Endothelial cell of umbilical vein (primary cell): ENCODE data around the gene TNS2. TPM values are rescaled to one million over a fixed set of nuclear protein-coding genes. Genes with fewer than 3 reads are reported as not detected.

ENCODE experiments used
- BruUV-seq: library from RNA; stranded (reverse); fragments of 400-500 nt; replicated peaks from 2 replicates; lab custom pipeline; 2021; lab: Mats Ljungman, UMichigan
- CTCF ChIA-PET: fragments of 300-600, 350-600 bp; sonication (Branson Sonifier 250); formaldehyde crosslinking; loops from one replicate; lab custom pipeline; 2021; ENCODE audit warnings: antibody characterized with exemption, inconsistent platforms; lab: Charles Lee
- POLR2A ChIA-PET: fragments of 300-600, 350-600 bp; sonication (Branson Sonifier 250); formaldehyde crosslinking; loops from one replicate; lab custom pipeline; 2021; ENCODE audit warnings: antibody characterized with exemption, inconsistent platforms; lab: Charles Lee
- DNase-seq: peaks from one replicate; pipeline ENCODE4 v3.0.0-alpha.2; 2011; ENCODE audit warnings: low read depth, low spot score
- FAIRE-seq: peaks from 2 replicates; lab custom pipeline; 2011; peaks lifted over from hg19 to GRCh38; lab: Jason Lieb, UNC
- H2AFZ ChIP-seq: 2 replicates; pipeline ENCODE4 v1.6.0; 2012; ENCODE audit warnings: low read depth, low read length, control low read depth, inconsistent platforms
- H3K27ac ChIP-seq: 2 replicates; pipeline ENCODE4 v1.5.1; 2011; ENCODE audit warnings: low read depth, mild to moderate bottlenecking, control low read depth, low read length, moderate library complexity; ENCODE audit not compliant: insufficient read depth
- H3K27me3 ChIP-seq, 2 experiments: 2 replicates each; pipeline versions ENCODE4 v1.6.0 to v1.6.1; 2011; ENCODE audit warnings: low read length in 2 of 2, mixed read lengths in 1 of 2; ENCODE audit not compliant: control insufficient read depth in 2 of 2, insufficient read depth in 2 of 2
- H3K36me3 ChIP-seq, 2 experiments: 2 replicates in 1 of 2; 3 replicates in 1 of 2; pipeline ENCODE4 v1.5.1; 2011; ENCODE audit warnings: low read length in 2 of 2, mild to moderate bottlenecking in 1 of 2, moderate library complexity in 1 of 2; ENCODE audit not compliant: control insufficient read depth in 2 of 2, insufficient read depth in 2 of 2; ENCODE audit errors: extremely low read depth in 1 of 2
- H3K4me1 ChIP-seq: 3 replicates; pipeline ENCODE4 v1.5.1; 2011; ENCODE audit warnings: mild to moderate bottlenecking, low read length; ENCODE audit not compliant: control insufficient read depth, insufficient read depth; ENCODE audit errors: extremely low read depth
- H3K4me2 ChIP-seq: 2 replicates; pipeline ENCODE4 v1.6.1; 2011; ENCODE audit warnings: low read length, control low read depth, mixed read lengths; ENCODE audit not compliant: insufficient read depth
- H3K4me3 ChIP-seq, 3 experiments: fragments of 200-600 bp in 1 of 3; sonication (generic), shearing (Covaris generic) in 1 of 3; replicated peaks in 1 of 3; 2 replicates each; pipeline ENCODE4 v1.5.1; 2011 to 2016; ENCODE audit warnings: control low read depth in 3 of 3, low read length in 3 of 3, mild to moderate bottlenecking in 2 of 3, inconsistent platforms in 1 of 3, low read depth in 1 of 3, moderate library complexity in 1 of 3; ENCODE audit not compliant: insufficient read depth in 1 of 3
- H3K79me2 ChIP-seq: 2 replicates; pipeline ENCODE4 v1.6.0; 2012; ENCODE audit warnings: low read length, inconsistent platforms; ENCODE audit not compliant: control insufficient read depth, insufficient read depth
- H3K9ac ChIP-seq: replicated peaks from 2 replicates; pipeline ENCODE3; 2011; ENCODE audit warnings: low read length, control low read depth; ENCODE audit not compliant: insufficient read depth; ENCODE audit errors: extremely low read depth
- H3K9me1 ChIP-seq: replicated peaks from 3 replicates; pipeline ENCODE4 v1.6.0; 2011; ENCODE audit warnings: mild to moderate bottlenecking, low read length; ENCODE audit not compliant: control insufficient read depth, insufficient read depth; ENCODE audit errors: extremely low read depth
- H3K9me3 ChIP-seq: replicated peaks from 2 replicates; pipeline ENCODE4 v1.5.1; 2012; ENCODE audit warnings: low read length, inconsistent platforms; ENCODE audit not compliant: control insufficient read depth, insufficient read depth
- H4K20me1 ChIP-seq: replicated peaks from 2 replicates; pipeline ENCODE3; 2011; ENCODE audit warnings: mild to moderate bottlenecking, low read length; ENCODE audit not compliant: control insufficient read depth, insufficient read depth; ENCODE audit errors: extremely low read depth
- CTCF ChIP-seq, 2 donors: IDR thresholded peaks; 1 replicate in 1 of 2; 2 replicates in 1 of 2; pipeline ENCODE4 v1.5.1; 2011; ENCODE audit warnings: low read length in 2 of 2, mild to moderate bottlenecking in 2 of 2, moderate library complexity in 2 of 2, control low read depth in 1 of 2, inconsistent platforms in 1 of 2, low read depth in 1 of 2; ENCODE audit not compliant: insufficient read depth in 1 of 2; ENCODE audit errors: extremely low read depth in 1 of 2
- EZH2 ChIP-seq: IDR thresholded peaks from 2 replicates; pipeline ENCODE4 v1.6.1; 2012; ENCODE audit warnings: borderline replicate concordance, low read depth, mild to moderate bottlenecking, moderate library complexity, low read length, inconsistent platforms; ENCODE audit not compliant: severe bottlenecking
- FOS ChIP-seq: IDR thresholded peaks from 2 replicates; pipeline ENCODE4 v1.6.1; 2011; ENCODE audit warnings: mild to moderate bottlenecking, low read length, moderate library complexity, borderline replicate concordance; ENCODE audit not compliant: insufficient read depth
- GATA2 ChIP-seq: IDR thresholded peaks from 2 replicates; pipeline ENCODE4 v1.7.0; 2011; ENCODE audit warnings: low read depth, mild to moderate bottlenecking, moderate library complexity, mixed read lengths, low read length; ENCODE audit not compliant: insufficient read length, insufficient read depth
- JUN ChIP-seq: IDR thresholded peaks from 2 replicates; pipeline ENCODE4 v1.6.1; 2011; ENCODE audit warnings: borderline replicate concordance, low read depth; ENCODE audit not compliant: insufficient read length, insufficient read depth
- MAX ChIP-seq: IDR thresholded peaks from 2 replicates; pipeline ENCODE4 v1.6.1; 2011; ENCODE audit not compliant: insufficient read depth, insufficient read length
- MYC ChIP-seq: IDR thresholded peaks from one replicate; pipeline ENCODE4 v1.6.1; 2011; ENCODE audit warnings: mild to moderate bottlenecking, low read depth, low read length
- POLR2A ChIP-seq: IDR thresholded peaks from 2 replicates; pipeline ENCODE4 v1.6.1; 2012; ENCODE audit warnings: low read depth, mild to moderate bottlenecking, control low read depth, low read length
- POLR2AphosphoS5 ChIP-seq: IDR thresholded peaks from 2 replicates; pipeline ENCODE4 v1.6.1; 2012; ENCODE audit warnings: low read depth, mild to moderate bottlenecking, control low read depth, low read length, moderate library complexity; ENCODE audit not compliant: insufficient read depth
- dilution Hi-C: fragments of 300-500 bp; cut with MboI; formaldehyde crosslinking; loops from one replicate; pipeline ENCODE4 v1.15.0; 2019; ENCODE audit warnings: low sequenced_read_pairs; ENCODE audit not compliant: extremely low pct_ligation_motif_present
- intact Hi-C: fragments of 100-400 bp; cut with micrococcal nuclease; formaldehyde crosslinking; loops from one replicate; pipeline ENCODE4 v1.10.0; 2022
- polyA plus RNA-seq, 4 experiments: library from polyadenylated mRNA; depleted of rRNA in 3 of 4; stranded (reverse) in 3 of 4; unstranded in 1 of 4; fragments of >200 nt; gene quantifications; 2 replicates each; pipeline versions ENCODE4 v1.2.1 to v1.2.3, GENCODE V29; 2011 to 2012; ENCODE audit warnings: missing spikeins in 1 of 4
- total RNA-seq: library from RNA; stranded (reverse); gene quantifications from 2 replicates; pipeline ENCODE4 v1.2.3, GENCODE V29; 2021

The TNS2 gene
- total and polyA plus RNA-seq, 2 donors (not counting 3 experiments of a cell fraction or from before 2014, with no cell fraction given): 84.5 to 106 TPM

- POLR2A ChIA-PET: interaction anchor here (0.6 kb wide), 1 partner anchor 45 kb away, joined by 3 read pairs; no protein-coding TSS in a partner anchor
Observed at GRCh38 chr12:53102883-53103807, 53.3 kb downstream of the TNS2 start, which contains the start of gene SOAT2. SOAT2 (plus strand) TSS chr12:53103486; CDS start chr12:53103578, 92 bp downstream.

More at GRCh38 chr12:53102883-53103807, 53.3 kb downstream of the TNS2 start, which contains the start of gene SOAT2:
- no peak within 1 kb of the TSS for H2AFZ ChIP-seq
- no peaks in the 10 kb centered on the region for H3K9me3 ChIP-seq
- H3K4me1 ChIP-seq: peaks cover 13% of the 10 kb centered on the region
- intact Hi-C loops (no loop called here), dilution Hi-C loops (no loop called here)
- H3K9ac ChIP-seq: no peak within 1 kb of the TSS
- H3K27me3 ChIP-seq: no peaks in the 10 kb centered on the region
- FAIRE-seq (peak; percentile 21), DNase-seq (no peak)
- H3K9me1 ChIP-seq: no peaks in the 10 kb centered on the region
- H3K4me3 ChIP-seq: no peak within 1 kb of the TSS
- no peaks in the 10 kb centered on the region for H4K20me1 ChIP-seq
- CTCF ChIA-PET: interaction anchor here (1.0 to 10.8 kb wide), 10 partner anchors 16 to 318 kb away, joined by 3 to 463 read pairs (median 8); partner anchors contain the start of gene SPRYD3
- H3K4me2 ChIP-seq: no peak within 1 kb of the TSS
- H3K27ac ChIP-seq: no peak within 1 kb of the TSS
- no peaks in the 10 kb centered on the region for H3K79me2 ChIP-seq
- BruUV-seq: no TSS peak
- no peaks in the 10 kb centered on the region for H3K36me3 ChIP-seq
- no peak for TF ChIP-seq MAX
- TF ChIP-seq MYC: no peak
- no peak for TF ChIP-seq POLR2AphosphoS5
- no peak for TF ChIP-seq GATA2
- no peak for TF ChIP-seq FOS
- no peak for TF ChIP-seq CTCF (IDR thresholded peaks at IDR 0.05; ENCODE audit: extremely low read depth in 1 of 2, insufficient read depth in 1 of 2, low read depth in 1 of 2, low read length in 2 of 2)
- no peak for TF ChIP-seq POLR2A
- TF ChIP-seq JUN: no peak
- no peak for TF ChIP-seq EZH2
